K562 (cell line): ENCODE measurements around the gene CAPZA3.

Experiments used
- CEBPB ChIP-seq: fragments of 450-650 bp; IDR thresholded peaks from 2 replicates; pipeline ENCODE4 v1.6.1; 2016; ENCODE audit warnings: missing genetic modification characterization, missing compliant biosample characterization
- CTCF ChIP-seq, 3 experiments: IDR thresholded peaks in 2 of 3; conservative IDR thresholded peaks in 1 of 3; 2 replicates each; pipeline ENCODE4 v1.5.1; 2011 to 2012; ENCODE audit warnings: low read length in 3 of 3, mild to moderate bottlenecking in 3 of 3, control low read depth in 2 of 3, improper control_type of control experiment in 1 of 3, inconsistent platforms in 1 of 3, low read depth in 1 of 3, mixed read lengths in 1 of 3, moderate library complexity in 1 of 3; ENCODE audit not compliant: insufficient read depth in 2 of 3
- EZH2 ChIP-seq: IDR thresholded peaks from 2 replicates; pipeline ENCODE4 v1.6.1; 2012; ENCODE audit warnings: low read depth, mild to moderate bottlenecking, inconsistent platforms, low read length, borderline replicate concordance
- GMEB1 ChIP-seq: fragments of 250-450 bp; sonication (Bioruptor Pico); IDR thresholded peaks from 2 replicates; pipeline ENCODE4 v1.4.0; 2020; ENCODE audit warnings: mild to moderate bottlenecking
- HIVEP1 ChIP-seq: fragments of 250-450 bp; sonication (Bioruptor Pico); IDR thresholded peaks from 2 replicates; pipeline ENCODE4 v1.4.0; 2020; ENCODE audit warnings: mild to moderate bottlenecking
- STAT6 ChIP-seq: sonication (generic); formaldehyde crosslinking; IDR thresholded peaks from 2 replicates; pipeline ENCODE4 v1.8.1; 2023; ENCODE audit warnings: mild to moderate bottlenecking, missing genetic modification reagents
- ZNF395 ChIP-seq: fragments of 200-800 bp; sonication (Bioruptor generic); IDR thresholded peaks from 2 replicates; pipeline ENCODE4 v1.6.1; 2017; ENCODE audit warnings: missing genetic modification characterization, missing compliant biosample characterization

GRCh38 chr12:18721452-18721851 lies 16.5 kb upstream of the CAPZA3 start:
- no peak for TF ChIP-seq GMEB1 (CRISPR knock-in tag)
- TF ChIP-seq CTCF (IDR thresholded peaks at IDR 0.05 in 2 of 3, conservative IDR thresholded peaks at IDR 0.05 in 1 of 3; ENCODE audit: insufficient read depth in 2 of 3, low read depth in 1 of 3, low read length in 3 of 3), result no peak
- no peak for TF ChIP-seq STAT6 (CRISPR knock-in tag)
- TF ChIP-seq ZNF395 (CRISPR knock-in tag), result no peak
- no peak for TF ChIP-seq EZH2
- no peak for TF ChIP-seq HIVEP1 (CRISPR knock-in tag)
- no peak for TF ChIP-seq CEBPB (tag)
